Non-pigmented ciliary epithelial cell (primary cell): ENCODE measurements around the gene PDE1C.

Experiments
- DNase-seq: peaks from one replicate; pipeline ENCODE4 v3.0.0-alpha.2; 2010; ENCODE audit warnings: low read depth

PDE1C gene

GRCh38 chr7:31772211-31772610 is 298.0 kb downstream of the PDE1C start:
- no peak for DNase-seq

GRCh38 chr7:31767686-31768358 is 302.4 kb downstream of the PDE1C start:
- no peak for DNase-seq

- DNase-seq, result no peak
These were observed 305.7 kb downstream of the PDE1C start for GRCh38 chr7:31764462-31764861.

GRCh38 chr7:31763548-31763947 is 306.7 kb downstream of the PDE1C start:
- no peak for DNase-seq

GRCh38 chr7:31761646-31762045 is 308.6 kb downstream of the PDE1C start:
- no peak for DNase-seq

GRCh38 chr7:31758755-31759154 is 311.5 kb downstream of the PDE1C start:
- DNase-seq, result no peak

- no peak for DNase-seq
These were observed 318.5 kb downstream of the PDE1C start for GRCh38 chr7:31751726-31752125.

GRCh38 chr7:31748084-31748483 is 322.1 kb downstream of the PDE1C start:
- no peak for DNase-seq

- no peak for DNase-seq
These were observed 322.7 kb downstream of the PDE1C start for GRCh38 chr7:31747553-31747952.

- peak; percentile 24 for DNase-seq
These were observed 325.8 kb downstream of the PDE1C start for GRCh38 chr7:31744294-31744874.

- DNase-seq, result no peak
These were observed 328.4 kb downstream of the PDE1C start for GRCh38 chr7:31741852-31742251.

- DNase-seq, result peak; percentile 13
These were observed 333.9 kb downstream of the PDE1C start for GRCh38 chr7:31735991-31736982.

GRCh38 chr7:31734456-31734855 is 335.8 kb downstream of the PDE1C start:
- no peak for DNase-seq

GRCh38 chr7:31729195-31729804 is 340.9 kb downstream of the PDE1C start:
- no peak for DNase-seq

GRCh38 chr7:31724696-31725095 is 345.5 kb downstream of the PDE1C start:
- DNase-seq, result no peak

- DNase-seq, result no peak
These were observed 349.8 kb downstream of the PDE1C start for GRCh38 chr7:31720366-31720765.

GRCh38 chr7:31716355-31716754 is 353.9 kb downstream of the PDE1C start:
- DNase-seq, result no peak

- DNase-seq, result no peak
These were observed 360.0 kb downstream of the PDE1C start for GRCh38 chr7:31710171-31710570.

- DNase-seq, result no peak
These were observed 363.1 kb downstream of the PDE1C start for GRCh38 chr7:31707089-31707488.

- DNase-seq, result no peak
These were observed 364.8 kb downstream of the PDE1C start for GRCh38 chr7:31705377-31705776.

GRCh38 chr7:31702354-31702753 is 367.9 kb downstream of the PDE1C start:
- DNase-seq, result no peak
